Psoas muscle (tissue), 8 donors: ENCODE measurements around the gene GPR84. TPM values are rescaled to one million over a fixed set of nuclear protein-coding genes. Genes with fewer than 3 reads are reported as not detected.

Experiments used
- ATAC-seq, 4 donors: fragments of 200-7000 bp; cut with Tn5 transposase; one replicate each; pipeline ENCODE4 v1.9.1; 2020; ENCODE audit warnings: moderate library complexity in 3 of 4, mild to moderate bottlenecking in 2 of 4
- DNase-seq, 2 donors: peaks; one replicate each; pipeline ENCODE4 v3.0.0-alpha.2; 2020
- H3K27ac ChIP-seq: fragments of 200-600 bp; one replicate; pipeline ENCODE4 v1.8.0; 2022
- H3K27me3 ChIP-seq, 3 donors: fragments of 200-600 bp in 1 of 3; one replicate each; pipeline versions ENCODE4 v1.6.1 to v1.8.0; 2013 to 2022; ENCODE audit warnings: low read length in 2 of 3, mild to moderate bottlenecking in 2 of 3, moderate library complexity in 1 of 3; ENCODE audit not compliant: insufficient read depth in 3 of 3
- H3K36me3 ChIP-seq, 2 donors: fragments of 200-600 bp in 1 of 2; one replicate each; pipeline versions ENCODE4 v1.6.1 to v1.8.0; 2013 to 2022; ENCODE audit warnings: low read depth in 1 of 2, mild to moderate bottlenecking in 1 of 2, moderate library complexity in 1 of 2; ENCODE audit not compliant: insufficient read depth in 1 of 2
- H3K4me1 ChIP-seq: fragments of 200-600 bp; one replicate; pipeline ENCODE4 v1.8.0; 2022
- H3K4me3 ChIP-seq: fragments of 200-600 bp; one replicate; pipeline ENCODE4 v1.8.0; 2022; ENCODE audit warnings: mild to moderate bottlenecking
- H3K9me3 ChIP-seq: fragments of 200-600 bp; one replicate; pipeline ENCODE4 v1.8.0; 2022
- WGBS, 3 donors: extraction: QIAGEN DNeasy Blood & Tissue Kit; methylation state at CpG; one replicate each; pipeline versions ENCODE4 v1.1.6 to v1.1.7; 2013; 5-methylcytosine and 5-hydroxymethylcytosine counted together
- intact Hi-C, 2 donors: fragments of 100-400 bp; cut with DNase I; formaldehyde crosslinking; loops; one replicate each; pipeline versions ENCODE4 v1.11.0 to v1.14.2; 2022
- polyA plus RNA-seq, 3 donors: library from polyadenylated mRNA; stranded (reverse); fragments of 200-250 nt; gene quantifications; one replicate each; pipeline ENCODE4 v1.2.3, GENCODE V29; 2013
- total RNA-seq, 4 donors: library from RNA; stranded (reverse); fragmentation: NEBNext Ultra II Directional in 2 of 4; extraction: Animal tissue kit (Norgen Biotek cat#: 25700) in 2 of 4; gene quantifications; one replicate each; pipeline versions ENCODE4 v1.2.1 to v1.2.4, GENCODE V29; 2021 to 2023
- TF ChIP-seq, protein P1 (sequence below): fragments of 200-600 bp; IDR thresholded peaks from one replicate; pipeline ENCODE4 v1.8.0; 2022; ENCODE audit warnings: antibody characterized with exemption
- donor health status: healthy with polysubstance abuse.
- donor health status: DM: no; HTN: no; CAD: no; lungs with moderate emphysema.
- donor health status: Bipolar disorder and iron deficiency.
- donor health status: healthy.
- donor health status: DM: yes; HTN: yes; CAD: no.
- donor health status: DM: no; HTN: no; CAD: no.
- donor health status: DM: no; HTN: no; CAD: no.
- donor health status: DM: yes; HTN: yes; CAD: no.

Gene GPR84
- total and polyA plus RNA-seq, 7 donors = 0.16 to 0.40 TPM; not detected in 5

DNA sequence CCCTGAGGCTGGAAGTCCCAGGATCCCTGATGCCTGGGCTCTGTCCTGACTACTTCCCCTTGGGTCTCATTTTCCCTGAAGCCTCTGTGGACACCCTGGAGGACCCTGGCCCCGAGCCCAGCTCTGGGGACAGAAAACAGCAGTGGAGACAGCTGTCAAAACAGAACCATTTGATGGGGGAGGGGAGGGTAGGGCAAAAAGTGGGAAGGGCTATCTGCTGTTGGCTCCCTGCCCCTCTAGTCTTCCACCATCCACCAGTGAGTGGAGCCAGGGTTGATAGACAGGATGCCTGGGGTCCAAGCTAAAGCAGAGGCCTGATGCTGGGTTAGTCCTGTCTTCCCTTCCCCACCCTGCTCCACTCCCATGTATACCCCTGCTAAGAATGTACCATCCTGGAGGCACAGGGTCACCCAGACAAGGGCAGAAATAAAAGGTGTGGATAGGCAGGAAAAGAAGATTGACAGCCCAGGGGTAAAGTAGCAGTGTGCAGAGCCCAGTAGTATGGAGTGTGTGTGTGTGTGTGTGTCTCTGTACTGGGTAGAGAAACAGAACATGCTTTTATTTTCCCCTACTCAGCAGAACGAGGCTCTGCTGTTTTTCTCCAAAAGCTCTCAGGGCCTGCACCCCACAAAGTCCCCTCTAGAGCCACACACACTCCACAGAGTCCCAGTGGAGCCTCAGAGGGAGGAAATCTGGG lies 10.4 kb upstream of the GPR84 start:
- Histone ChIP-seq H3K4me3 (no peak overlapping the region), H3K4me1 (peaks cover 49% of the 10 kb centered on the region), H3K36me3 (peaks cover 0 to 42% of the 10 kb centered on the region in 2 donors), H3K27ac (peak overlapping the region; percentile 36), H3K27me3 (no peaks in the 10 kb centered on the region), H3K9me3 (no peaks in the 10 kb centered on the region)
- intact Hi-C loops = loop anchor here in 1 of 2 donors (10.0 kb wide), 1 partner anchor 390 kb away; the partner anchor contains the start of gene HOXC10
- DNase-seq (peak; percentile 41 to 61), ATAC-seq (no peak)
- TF ChIP-seq, protein P1, sequence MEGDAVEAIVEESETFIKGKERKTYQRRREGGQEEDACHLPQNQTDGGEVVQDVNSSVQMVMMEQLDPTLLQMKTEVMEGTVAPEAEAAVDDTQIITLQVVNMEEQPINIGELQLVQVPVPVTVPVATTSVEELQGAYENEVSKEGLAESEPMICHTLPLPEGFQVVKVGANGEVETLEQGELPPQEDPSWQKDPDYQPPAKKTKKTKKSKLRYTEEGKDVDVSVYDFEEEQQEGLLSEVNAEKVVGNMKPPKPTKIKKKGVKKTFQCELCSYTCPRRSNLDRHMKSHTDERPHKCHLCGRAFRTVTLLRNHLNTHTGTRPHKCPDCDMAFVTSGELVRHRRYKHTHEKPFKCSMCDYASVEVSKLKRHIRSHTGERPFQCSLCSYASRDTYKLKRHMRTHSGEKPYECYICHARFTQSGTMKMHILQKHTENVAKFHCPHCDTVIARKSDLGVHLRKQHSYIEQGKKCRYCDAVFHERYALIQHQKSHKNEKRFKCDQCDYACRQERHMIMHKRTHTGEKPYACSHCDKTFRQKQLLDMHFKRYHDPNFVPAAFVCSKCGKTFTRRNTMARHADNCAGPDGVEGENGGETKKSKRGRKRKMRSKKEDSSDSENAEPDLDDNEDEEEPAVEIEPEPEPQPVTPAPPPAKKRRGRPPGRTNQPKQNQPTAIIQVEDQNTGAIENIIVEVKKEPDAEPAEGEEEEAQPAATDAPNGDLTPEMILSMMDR = no peak
- WGBS, 3 donors = 31 to 53% (median 46%) methylated on average over 2 of the region's 2 CpGs

DNA sequence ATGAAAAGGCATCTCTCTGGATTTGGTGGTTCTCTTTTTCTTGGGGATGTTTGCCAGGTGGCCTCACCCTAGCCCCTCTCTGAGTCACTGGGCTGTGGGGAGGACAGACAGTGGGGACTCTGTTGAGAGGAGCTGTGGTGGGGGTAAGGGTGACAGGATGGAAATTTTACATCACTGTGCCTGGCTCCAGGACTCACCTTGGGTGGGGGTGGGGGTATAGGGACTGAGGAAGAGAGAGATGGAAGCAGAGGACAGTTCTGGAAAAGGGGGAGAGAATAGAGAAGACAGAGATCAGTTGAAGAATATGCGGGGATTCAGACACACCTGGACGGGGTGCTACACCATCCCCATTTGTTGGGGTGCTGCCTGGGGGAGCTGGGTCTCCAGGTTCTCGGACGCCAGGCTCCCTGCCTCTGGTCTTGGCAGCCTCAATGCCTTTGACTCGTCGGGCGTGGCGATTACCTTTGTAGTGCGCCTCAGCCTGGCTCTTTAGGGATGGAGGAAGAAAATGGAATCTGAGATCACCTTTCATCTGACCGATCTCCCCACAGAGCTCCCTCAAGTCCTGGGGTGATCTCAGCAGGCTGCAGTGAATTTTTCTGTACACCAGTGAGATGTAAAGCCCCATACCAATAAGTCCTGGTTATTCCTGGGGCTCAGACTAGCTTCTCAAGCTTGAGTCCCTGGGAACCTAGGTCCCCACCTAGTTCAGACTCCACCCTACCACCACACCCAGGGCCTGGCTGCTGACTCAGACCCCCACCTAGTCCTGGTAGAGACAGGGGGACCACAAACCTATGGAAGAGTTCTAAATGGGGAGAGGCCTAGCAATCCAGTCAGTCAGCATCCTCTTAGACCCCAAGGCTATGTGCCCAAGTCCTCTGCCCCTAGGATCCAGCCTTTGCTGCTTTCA lies 9.6 kb upstream of the GPR84 start:
- DNase-seq (peak in 1 of 2 donors; percentile 32), ATAC-seq (no peak)
- intact Hi-C loops = loop anchor here in 1 of 2 donors (10.0 kb wide), 1 partner anchor 389 kb away; the partner anchor contains the start of gene HOXC10
- peak overlapping the region; percentile 39 for H3K27ac ChIP-seq
- H3K27me3 ChIP-seq = no peaks in the 10 kb centered on the region
- H3K9me3 ChIP-seq = no peaks in the 10 kb centered on the region
- no peak overlapping the region for H3K4me3 ChIP-seq
- H3K36me3 ChIP-seq = peaks cover 0 to 42% of the 10 kb centered on the region in 2 donors
- 82 to 91% (median 88%) methylated on average over 10 of the region's 10 CpGs for WGBS, 3 donors
- TF ChIP-seq, protein P1 = no peak
- H3K4me1 ChIP-seq = peaks cover 43% of the 10 kb centered on the region

DNA sequence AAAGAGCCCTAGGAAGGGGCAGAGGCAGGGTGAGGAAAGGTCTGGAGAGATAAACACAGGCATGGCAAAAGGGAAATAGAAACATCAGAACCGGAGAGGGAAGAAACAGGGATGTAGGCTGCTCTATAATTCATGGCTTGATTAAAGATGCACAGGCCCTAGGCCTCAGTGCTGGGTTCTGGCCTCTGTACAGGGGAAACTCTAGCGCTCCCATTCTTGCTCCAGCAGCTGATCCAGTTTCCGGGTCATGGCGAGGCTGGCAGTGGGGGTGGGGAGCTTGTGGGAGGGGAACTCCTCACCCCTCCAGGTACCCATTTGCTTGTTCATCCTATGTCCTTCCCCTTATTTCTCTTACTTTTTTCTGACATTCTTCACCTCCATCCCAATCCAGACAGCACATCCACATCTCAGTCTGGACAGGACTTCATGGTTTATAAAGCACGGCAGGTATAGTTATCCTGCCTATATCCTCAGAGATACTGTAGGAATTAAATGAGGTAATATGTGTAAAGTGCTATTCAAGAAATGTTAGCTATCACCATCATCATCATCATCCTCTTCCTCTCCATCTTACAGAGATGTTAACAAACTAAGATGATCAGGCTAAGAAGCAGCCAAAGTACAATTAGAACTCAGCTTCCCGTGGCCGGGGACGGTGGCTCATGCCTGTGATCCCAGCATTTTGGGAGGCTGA lies 8.0 kb upstream of the GPR84 start:
- Histone ChIP-seq H3K36me3 (peaks cover 0 to 28% of the 10 kb centered on the region in 2 donors), H3K9me3 (no peaks in the 10 kb centered on the region), H3K27me3 (no peaks in the 10 kb centered on the region), H3K27ac (peak overlapping the region; percentile 37), H3K4me3 (no peak overlapping the region), H3K4me1 (peaks cover 33% of the 10 kb centered on the region)
- WGBS, 3 donors = 36 to 43% (median 40%) methylated on average over 8 of the region's 8 CpGs
- DNase-seq (peak; percentile 57 to 80), ATAC-seq (peak; percentile 24 to 48 (median 45))
- intact Hi-C loops = loop anchor here in 1 of 2 donors (10.0 kb wide), 1 partner anchor 387 kb away; the partner anchor contains the start of gene HOXC10
- TF ChIP-seq, protein P1 = no peak

DNA sequence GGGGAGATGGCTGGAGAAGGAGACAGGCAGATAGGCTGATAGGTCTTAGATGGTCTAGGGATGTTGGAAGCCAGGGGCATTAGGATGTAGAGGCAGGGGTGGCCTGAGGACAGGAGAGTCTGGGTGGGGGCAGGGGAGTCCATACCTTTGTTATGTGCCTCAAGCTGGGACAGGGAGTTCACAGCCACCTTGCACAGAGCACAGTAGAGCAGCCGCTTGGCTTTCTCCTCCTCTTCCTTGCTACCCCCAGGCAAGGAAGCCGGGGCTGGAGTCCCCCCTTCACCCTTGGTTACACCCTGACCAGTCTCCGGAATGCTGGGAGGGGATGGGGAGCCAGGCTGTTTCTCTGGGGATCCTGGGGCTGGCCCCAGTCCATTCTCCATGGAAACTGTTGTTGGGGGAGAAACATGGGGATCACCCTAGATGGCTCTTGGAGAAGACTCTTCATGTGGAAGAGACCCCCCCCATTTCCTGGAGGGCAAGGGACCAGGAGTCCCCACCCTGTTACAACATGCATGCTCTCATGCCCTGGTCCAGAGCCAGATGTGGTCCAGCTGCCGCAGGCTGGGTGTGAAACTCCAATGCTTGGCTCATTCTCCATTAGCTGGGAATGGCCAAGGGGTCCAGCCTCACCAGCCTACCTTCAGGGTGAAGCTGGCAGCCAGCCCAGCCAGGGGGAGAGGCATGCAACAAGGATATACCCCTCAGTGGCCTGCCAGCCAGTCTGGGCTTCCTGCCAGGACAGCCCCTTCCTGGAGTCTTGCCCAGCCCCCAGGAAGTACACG lies 7.2 kb upstream of the GPR84 start:
- no peak overlapping the region for H3K27ac ChIP-seq
- 38 to 43% (median 42%) methylated on average over 4 to 5 of the region's 5 CpGs for WGBS, 3 donors
- no peak for ATAC-seq
- no peaks in the 10 kb centered on the region for H3K9me3 ChIP-seq
- H3K4me3 ChIP-seq = no peak overlapping the region
- H3K27me3 ChIP-seq = no peaks in the 10 kb centered on the region
- intact Hi-C loops = loop anchor here in 1 of 2 donors (10.0 kb wide), 1 partner anchor 387 kb away; the partner anchor contains the start of gene HOXC10
- peaks cover 33% of the 10 kb centered on the region for H3K4me1 ChIP-seq
- H3K36me3 ChIP-seq = peaks cover 0 to 26% of the 10 kb centered on the region in 2 donors
- DNase-seq = peak; percentile 74 to 87
- TF ChIP-seq, protein P1 = no peak
